ENCODE data around the gene TMEM217.

Gene TMEM217

DNA sequence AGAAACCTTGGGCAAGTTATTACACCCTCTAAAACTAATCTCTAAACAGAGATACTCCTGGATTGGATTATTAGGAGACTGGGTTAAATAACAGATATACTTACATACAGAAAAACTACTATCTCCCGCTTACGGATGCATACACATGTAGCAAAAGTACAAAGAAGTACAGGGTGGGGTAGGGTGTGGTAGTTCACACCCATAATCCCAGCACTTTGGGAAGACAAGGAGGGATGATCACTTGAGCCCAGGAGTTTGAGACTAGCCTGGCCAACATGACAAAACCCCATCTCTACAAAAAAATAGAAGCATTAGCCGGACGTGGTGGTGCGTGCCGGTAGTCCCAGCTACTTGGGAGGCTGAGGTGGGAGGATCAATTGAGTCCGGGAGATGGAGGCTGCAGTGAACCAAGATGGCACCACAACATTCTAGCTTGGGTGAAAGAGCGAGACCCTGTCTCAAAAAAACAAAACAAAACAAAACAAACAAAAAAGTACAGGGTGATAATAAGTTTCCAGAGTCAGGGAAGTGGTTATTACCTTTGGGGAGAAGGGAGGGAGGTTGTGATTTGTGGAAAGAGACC lies 79.9 kb downstream of the TMEM217 start:
- DNase-seq = no peak

GRCh38 chr6:37177077-37177934 lies 80.6 kb downstream of the TMEM217 start:
- DNase-seq = no peak

DNA sequence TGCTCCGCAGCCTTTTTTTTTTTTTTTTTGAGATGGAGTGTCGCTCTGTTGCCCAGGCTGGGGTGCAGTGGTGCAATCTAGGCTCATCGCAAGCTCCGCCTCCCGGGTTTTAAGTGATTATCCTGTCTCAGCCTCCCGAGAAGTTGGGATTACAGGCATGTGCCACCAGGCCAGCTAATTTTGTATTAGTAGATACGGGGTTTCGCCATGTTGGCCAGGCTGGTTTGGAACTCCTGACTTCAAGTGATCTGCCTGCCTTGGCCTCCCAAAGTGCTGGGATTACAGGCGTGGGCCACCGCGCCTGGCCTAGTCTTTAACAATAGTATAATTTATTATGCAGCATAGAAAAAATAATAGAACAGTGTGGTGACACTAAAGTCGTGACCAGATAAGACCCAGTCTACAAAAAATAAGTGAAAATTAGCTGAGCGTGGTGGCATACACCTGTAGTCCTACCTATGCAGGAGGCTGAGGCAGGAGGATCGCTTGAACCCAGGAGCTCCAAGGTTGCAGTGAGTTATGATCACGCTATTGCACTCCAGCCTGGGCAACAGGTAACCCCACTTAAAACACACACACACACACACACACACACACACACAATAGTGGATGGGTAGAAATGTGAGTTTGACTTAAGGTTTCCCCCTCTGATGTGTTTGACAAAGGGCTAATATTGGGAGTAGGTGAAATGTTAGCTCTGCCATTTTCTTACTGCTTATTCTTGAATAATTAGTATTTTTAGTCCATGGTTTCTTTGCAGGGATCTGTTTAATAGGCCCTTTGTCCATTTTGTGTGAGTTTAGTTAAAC lies 81.5 kb downstream of the TMEM217 start:
- DNase-seq = no peak

DNA sequence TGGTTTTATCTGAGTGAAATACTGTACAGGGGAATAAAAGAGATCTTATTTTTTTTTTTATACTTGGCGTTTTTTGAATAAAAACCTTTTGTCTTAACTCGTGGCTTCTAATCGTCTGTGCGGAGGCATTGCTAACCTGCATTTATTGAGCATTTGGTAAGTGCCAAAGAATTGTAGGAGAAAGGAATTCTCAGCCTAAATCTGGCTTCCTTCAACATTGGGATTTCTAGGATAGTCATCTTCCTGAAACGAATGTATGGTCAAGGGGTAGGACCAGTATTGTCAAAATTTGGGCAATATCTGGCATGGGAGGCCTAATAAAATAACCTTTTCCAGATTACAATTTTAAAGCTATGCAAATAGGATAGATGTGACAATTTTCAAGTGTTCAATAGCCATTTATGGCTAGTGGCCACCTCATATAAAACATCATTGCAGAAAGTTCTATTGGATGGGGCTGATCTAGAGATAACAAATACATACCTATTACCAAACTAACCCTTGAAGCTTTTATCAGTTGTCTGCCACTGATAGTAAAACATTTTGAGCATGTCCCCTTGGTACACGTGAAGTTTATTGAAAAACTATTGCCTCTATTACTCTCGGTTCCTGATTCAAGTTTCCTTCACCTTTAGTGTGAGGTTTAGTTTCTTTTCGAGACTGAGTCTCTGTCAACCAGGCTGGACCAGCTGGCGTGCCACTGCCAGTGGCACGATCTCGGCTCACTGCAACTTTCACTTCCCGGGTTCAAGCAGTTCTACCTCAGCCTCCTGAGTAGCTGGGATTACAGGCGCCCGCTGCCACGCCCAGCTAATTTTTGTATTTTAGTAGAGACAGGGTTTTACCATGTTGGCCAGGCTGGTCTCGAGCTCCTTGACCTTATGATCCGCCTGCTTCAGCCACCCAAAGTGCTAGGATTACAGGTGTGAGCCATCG lies 82.3 kb downstream of the TMEM217 start:
- DNase-seq = no peak

DNA sequence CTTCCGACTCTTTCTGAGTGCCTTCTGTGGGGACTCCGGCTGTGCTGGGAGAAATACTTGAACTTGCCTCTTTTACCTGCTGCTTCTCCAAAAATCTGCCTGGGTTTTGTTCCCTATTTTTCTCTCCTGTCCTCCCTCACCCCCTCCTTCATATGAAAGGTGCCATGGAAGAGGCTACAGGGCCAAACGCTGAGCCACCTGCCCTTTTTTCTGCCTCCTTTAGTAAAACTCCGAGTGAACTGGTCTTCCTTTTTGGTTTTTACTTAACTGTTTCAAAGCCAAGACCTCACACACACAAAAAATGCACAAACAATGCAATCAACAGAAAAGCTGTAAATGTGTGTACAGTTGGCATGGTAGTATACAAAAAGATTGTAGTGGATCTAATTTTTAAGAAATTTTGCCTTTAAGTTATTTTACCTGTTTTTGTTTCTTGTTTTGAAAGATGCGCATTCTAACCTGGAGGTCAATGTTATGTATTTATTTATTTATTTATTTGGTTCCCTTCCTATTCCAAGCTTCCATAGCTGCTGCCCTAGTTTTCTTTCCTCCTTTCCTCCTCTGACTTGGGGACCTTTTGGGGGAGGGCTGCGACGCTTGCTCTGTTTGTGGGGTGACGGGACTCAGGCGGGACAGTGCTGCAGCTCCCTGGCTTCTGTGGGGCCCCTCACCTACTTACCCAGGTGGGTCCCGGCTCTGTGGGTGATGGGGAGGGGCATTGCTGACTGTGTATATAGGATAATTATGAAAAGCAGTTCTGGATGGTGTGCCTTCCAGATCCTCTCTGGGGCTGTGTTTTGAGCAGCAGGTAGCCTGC lies 83.2 kb downstream of the TMEM217 start:
- DNase-seq = no peak

- no peak for DNase-seq
Measured at GRCh38 chr6:37174196-37174514, 83.8 kb downstream of the TMEM217 start.

DNA sequence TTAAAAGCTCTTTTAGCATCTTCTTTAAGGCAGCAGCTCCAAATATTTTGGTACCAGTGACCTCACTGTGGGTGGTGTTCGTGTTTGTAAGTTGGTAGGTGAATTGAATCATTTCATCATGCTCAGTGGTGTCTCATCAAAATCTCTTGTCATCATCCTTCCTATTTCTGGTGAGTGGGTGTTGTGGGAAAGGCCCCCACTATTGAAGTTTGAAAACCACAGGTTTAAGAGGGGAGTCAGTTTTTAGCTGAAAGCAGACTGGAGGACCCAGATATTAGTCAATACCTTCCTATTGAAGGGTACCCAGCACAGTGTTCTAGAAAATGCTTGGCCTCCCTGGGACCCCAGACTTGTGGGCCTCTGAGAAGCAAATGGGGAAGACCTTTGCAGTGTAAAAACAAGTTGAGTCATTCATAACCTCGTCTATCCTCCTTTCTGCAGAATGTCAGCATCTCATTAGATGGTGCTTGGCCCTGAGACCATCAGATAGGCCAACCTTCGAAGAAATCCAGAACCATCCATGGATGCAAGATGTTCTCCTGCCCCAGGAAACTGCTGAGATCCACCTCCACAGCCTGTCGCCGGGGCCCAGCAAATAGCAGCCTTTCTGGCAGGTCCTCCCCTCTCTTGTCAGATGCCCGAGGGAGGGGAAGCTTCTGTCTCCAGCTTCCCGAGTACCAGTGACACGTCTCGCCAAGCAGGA lies 84.3 kb downstream of the TMEM217 start:
- DNase-seq = no peak

DNA sequence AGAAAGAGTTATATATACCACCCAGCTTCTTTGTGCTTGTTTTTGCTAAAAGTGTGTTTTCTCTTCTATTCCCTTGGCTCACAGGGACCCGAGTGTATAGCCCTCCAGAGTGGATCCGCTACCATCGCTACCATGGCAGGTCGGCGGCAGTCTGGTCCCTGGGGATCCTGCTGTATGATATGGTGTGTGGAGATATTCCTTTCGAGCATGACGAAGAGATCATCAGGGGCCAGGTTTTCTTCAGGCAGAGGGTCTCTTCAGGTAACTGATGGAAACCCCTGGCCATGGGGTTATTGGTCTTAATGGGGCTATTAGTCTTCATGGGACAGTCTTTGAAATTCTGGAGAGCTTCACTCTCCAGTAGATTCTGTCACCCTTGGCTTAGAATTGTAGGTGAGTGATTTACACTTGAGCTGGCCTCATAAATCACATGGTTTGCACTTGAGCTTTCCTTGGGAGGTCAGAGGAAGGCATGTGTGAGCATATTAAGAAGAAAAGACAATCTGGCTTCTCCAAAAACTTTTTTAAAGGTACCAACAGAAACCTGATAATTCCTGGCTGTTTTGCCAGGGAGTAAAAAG lies 84.9 kb downstream of the TMEM217 start:
- DNase-seq = no peak

GRCh38 chr6:37171970-37172812 lies 85.8 kb downstream of the TMEM217 start:
- DNase-seq = peak; percentile 73

- no peak for DNase-seq
Measured at GRCh38 chr6:37171201-37171969, 86.6 kb downstream of the TMEM217 start.

- peak; percentile 16 for DNase-seq
Measured at GRCh38 chr6:37170273-37171200, 87.4 kb downstream of the TMEM217 start.

GRCh38 chr6:37169496-37170272 lies 88.3 kb downstream of the TMEM217 start, which contains the start of gene PIM1:
Gene PIM1, plus strand, starts transcription at chr6:37170152. Its CDS starts 424 bp downstream, at chr6:37170576.
- DNase-seq = peak; percentile 90

DNA sequence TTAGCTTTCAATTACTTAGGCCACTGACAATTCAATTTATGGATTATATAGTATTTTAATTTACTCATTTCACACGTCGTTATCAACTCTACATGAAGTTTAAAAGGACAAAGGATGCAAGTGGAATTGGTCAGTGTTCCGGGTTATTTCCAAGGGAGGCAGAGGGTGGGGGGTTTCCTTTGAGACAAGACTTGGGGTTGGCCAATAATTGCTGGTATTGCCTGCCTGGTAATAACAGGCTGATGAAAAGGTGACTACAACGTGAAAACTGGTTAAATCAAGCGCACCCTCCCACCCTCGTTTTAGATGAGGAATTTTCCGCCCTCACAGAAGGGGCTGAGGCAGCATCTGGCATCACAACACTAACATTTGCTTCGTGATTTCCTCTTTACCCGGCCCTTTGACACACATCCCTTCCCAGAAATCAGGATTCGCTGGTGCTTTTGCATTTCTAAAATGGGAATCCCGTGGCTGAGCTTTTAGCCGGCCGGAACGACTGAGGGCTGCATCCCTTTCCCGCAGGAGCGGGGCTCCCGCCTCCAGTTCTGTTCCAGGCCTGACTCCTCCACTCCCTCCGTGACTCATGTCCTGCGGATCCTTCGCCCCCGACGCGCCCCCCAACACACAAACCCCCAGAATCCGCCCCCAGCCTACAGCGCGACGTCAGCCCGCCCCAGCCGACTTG lies 89.0 kb downstream of the TMEM217 start:
- DNase-seq = peak; percentile 85

DNA sequence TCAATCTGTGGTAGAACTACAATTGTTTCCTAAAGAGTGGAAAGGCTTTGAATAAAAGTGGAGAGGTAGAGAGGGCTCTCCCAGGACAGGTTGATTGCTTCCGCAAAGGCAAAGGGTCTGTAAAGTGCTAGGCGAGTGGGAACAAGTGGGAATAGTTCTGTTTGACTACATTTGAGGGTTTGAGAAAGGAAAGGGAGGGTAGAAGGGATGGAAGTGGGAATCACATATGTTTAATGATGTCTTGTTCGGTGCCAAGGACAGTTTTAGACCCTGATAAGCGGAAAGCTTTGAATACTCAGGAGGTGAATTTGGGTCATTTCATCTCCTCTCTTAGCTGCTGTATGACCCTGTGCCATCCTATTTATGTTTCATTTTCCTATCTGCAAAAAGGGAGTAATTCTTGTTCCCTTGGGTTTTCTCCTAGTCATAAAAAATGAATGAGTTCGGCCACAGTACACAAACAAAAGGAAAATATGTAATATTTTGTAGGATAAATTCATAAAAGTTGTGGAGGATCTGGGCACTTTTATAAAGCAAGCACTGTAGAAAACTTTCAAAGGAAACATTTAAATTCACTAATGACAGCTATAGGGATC lies 89.7 kb downstream of the TMEM217 start:
- no peak for DNase-seq

DNA sequence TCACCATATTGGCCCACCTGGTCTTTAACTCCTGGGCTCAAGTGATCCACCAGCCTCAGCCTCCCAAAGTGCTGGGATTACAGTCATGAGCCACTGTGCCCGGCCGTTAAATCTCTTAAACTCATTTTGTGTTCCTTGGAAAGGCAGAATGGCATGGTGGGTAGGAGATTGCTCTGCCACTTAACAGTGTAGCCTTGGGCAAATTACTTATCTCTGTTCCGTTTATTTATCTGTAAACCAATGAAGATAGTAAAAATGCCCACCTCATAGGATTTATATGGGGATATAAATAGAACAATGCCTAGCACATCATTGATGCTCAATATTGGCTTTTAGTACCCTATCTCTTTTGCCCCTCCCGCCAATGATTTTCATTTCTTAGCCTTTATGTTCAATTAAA lies 95.2 kb downstream of the TMEM217 start:
- DNase-seq = no peak
